ENCODE data around the gene SFT2D2.
"Not testable (repeated sequence)": the region's sequence is repeated elsewhere in the genome, so short reads cannot be mapped to it uniquely, and the experiment has no call there.

The SFT2D2 gene

DNA sequence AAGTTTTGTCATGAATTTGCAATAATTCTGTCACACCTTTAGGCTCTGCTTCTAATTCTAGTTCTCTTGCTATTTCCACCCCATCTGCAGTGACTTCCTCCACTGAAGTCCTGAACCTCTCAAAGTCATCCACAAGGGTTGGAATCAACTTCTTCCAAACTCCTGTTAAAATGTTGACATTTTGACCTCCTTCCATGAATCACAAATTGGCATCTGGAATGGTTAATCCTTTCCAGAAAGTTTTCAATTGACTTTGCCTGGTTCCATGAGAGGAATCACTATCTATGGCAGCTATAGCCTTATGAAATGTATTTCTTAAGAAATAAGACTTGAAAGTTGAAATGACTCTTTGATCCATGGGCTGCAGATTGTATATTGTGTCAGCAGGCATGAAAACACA, 19.7 kb upstream of the SFT2D2 start:
- H3K4me1 ChIP-seq (ENCODE audit: control insufficient read depth in 2 of 2, insufficient read depth in 1 of 2, low read depth in 1 of 2, low read length in 2 of 2) = no peaks in the 10 kb centered on the region
- H4K91ac ChIP-seq (ENCODE audit: low read depth, low read length, poor library complexity) = no peak overlapping the region
- H2AK5ac ChIP-seq (ENCODE audit: low read depth, low read length) = no peak overlapping the region
- H2BK15ac ChIP-seq (ENCODE audit: low read length) = no peak overlapping the region
- H2AFZ ChIP-seq (ENCODE audit: low read length) = no peak overlapping the region
- no peak overlapping the region for H4K8ac ChIP-seq (ENCODE audit: low read depth, low read length)
- DNase-seq (ENCODE audit: low spot score) = no peak
- H3K4ac ChIP-seq (ENCODE audit: low read length) = no peak overlapping the region
- no peaks in the 10 kb centered on the region for H3K79me1 ChIP-seq (ENCODE audit: low read depth, low read length)
- H3K27ac ChIP-seq (replicated peaks; ENCODE audit: low read length) = no peak overlapping the region
- no peak overlapping the region for H3K23ac ChIP-seq (ENCODE audit: low read depth, low read length, poor library complexity)
- no peak overlapping the region for H3K4me2 ChIP-seq (ENCODE audit: insufficient read depth, low read length, poor library complexity, severe bottlenecking)
- peaks cover 2 to 7% of the 10 kb centered on the region in 2 donors for H3K9me3 ChIP-seq (replicated peaks in 1 of 2; ENCODE audit: control insufficient read depth in 2 of 2, insufficient read depth in 1 of 2, low read depth in 1 of 2, low read length in 2 of 2)
- no peak overlapping the region for H3K9ac ChIP-seq (ENCODE audit: low read depth, low read length, poor library complexity)
- H3K14ac ChIP-seq (ENCODE audit: low read length) = no peak overlapping the region
- H3K18ac ChIP-seq (ENCODE audit: low read length) = no peak overlapping the region
- no peak overlapping the region for H2BK5ac ChIP-seq (ENCODE audit: low read length)
- H2BK12ac ChIP-seq (ENCODE audit: low read length) = no peak overlapping the region
- H3K27me3 ChIP-seq (ENCODE audit: control insufficient read depth in 3 of 3, insufficient read depth in 3 of 3, low read depth in 1 of 3, low read length in 3 of 3) = no peaks in the 10 kb centered on the region
- peaks cover 0 to 15% of the 10 kb centered on the region in 2 donors for H3K36me3 ChIP-seq (replicated peaks in 1 of 2; ENCODE audit: control insufficient read depth in 2 of 2, insufficient read depth in 2 of 2, low read length in 2 of 2)
- H2BK120ac ChIP-seq (ENCODE audit: low read depth, low read length) = no peak overlapping the region
- H3K4me3 ChIP-seq (ENCODE audit: low read length in 2 of 2) = no peak overlapping the region

DNA sequence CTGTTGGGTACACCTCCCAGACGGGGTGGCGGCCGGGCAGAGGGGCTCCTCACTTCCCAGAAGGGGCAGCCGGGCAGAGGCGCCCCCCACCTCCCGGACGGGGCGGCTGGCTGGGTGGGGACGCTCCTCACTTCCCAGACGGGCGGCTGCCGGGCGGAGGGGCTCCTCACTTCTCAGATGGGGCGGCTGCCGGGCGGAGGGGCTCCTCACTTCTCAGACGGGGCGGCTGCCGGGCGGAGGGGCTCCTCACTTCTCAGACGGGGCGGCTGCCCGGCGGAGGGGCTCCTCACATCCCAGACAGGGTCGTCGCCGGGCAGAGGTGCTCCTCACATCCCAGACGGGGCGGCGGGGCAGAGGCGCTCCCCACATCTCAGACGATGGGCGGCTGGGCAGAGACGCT, 18.1 kb upstream of the SFT2D2 start:
- no CpG with 5 or more reads among the region's 34 CpGs for WGBS, 2 donors (ENCODE audit: extremely low coverage in 2 of 2, insufficient read length in 2 of 2, insufficient replicate concordance in 1 of 2)
- H3K4me2 ChIP-seq (ENCODE audit: insufficient read depth, low read length, poor library complexity, severe bottlenecking); H2BK12ac ChIP-seq (ENCODE audit: low read length); H2AK5ac ChIP-seq (ENCODE audit: low read depth, low read length); H2BK15ac ChIP-seq (ENCODE audit: low read length); H3K18ac ChIP-seq (ENCODE audit: low read length); H3K27ac ChIP-seq (replicated peaks; ENCODE audit: low read length); H3K27me3 ChIP-seq (ENCODE audit: control insufficient read depth in 3 of 3, insufficient read depth in 3 of 3, low read depth in 1 of 3, low read length in 3 of 3); H2AFZ ChIP-seq (ENCODE audit: low read length); DNase-seq (ENCODE audit: low spot score); H3K4ac ChIP-seq (ENCODE audit: low read length); H4K8ac ChIP-seq (ENCODE audit: low read depth, low read length); H3K79me1 ChIP-seq (ENCODE audit: low read depth, low read length); H3K4me1 ChIP-seq (ENCODE audit: control insufficient read depth in 2 of 2, insufficient read depth in 1 of 2, low read depth in 1 of 2, low read length in 2 of 2); H4K91ac ChIP-seq (ENCODE audit: low read depth, low read length, poor library complexity); H3K23ac ChIP-seq (ENCODE audit: low read depth, low read length, poor library complexity); H3K36me3 ChIP-seq (replicated peaks in 1 of 2; ENCODE audit: control insufficient read depth in 2 of 2, insufficient read depth in 2 of 2, low read length in 2 of 2); H3K4me3 ChIP-seq (ENCODE audit: low read length in 2 of 2); H2BK5ac ChIP-seq (ENCODE audit: low read length); H3K9me3 ChIP-seq (replicated peaks in 1 of 2; ENCODE audit: control insufficient read depth in 2 of 2, insufficient read depth in 1 of 2, low read depth in 1 of 2, low read length in 2 of 2); H3K14ac ChIP-seq (ENCODE audit: low read length); H2BK120ac ChIP-seq (ENCODE audit: low read depth, low read length); H3K9ac ChIP-seq (ENCODE audit: low read depth, low read length, poor library complexity): not testable (repeated sequence)

GRCh38 chr1:168210312-168210711, 15.5 kb upstream of the SFT2D2 start:
- H2BK12ac ChIP-seq (ENCODE audit: low read length) = no peak overlapping the region
- no peak for DNase-seq (ENCODE audit: low spot score)
- no peak overlapping the region for H2BK5ac ChIP-seq (ENCODE audit: low read length)
- H3K9ac ChIP-seq (ENCODE audit: low read depth, low read length, poor library complexity) = no peak overlapping the region
- H3K14ac ChIP-seq (ENCODE audit: low read length) = no peak overlapping the region
- H3K23ac ChIP-seq (ENCODE audit: low read depth, low read length, poor library complexity) = no peak overlapping the region
- no peak overlapping the region for H3K18ac ChIP-seq (ENCODE audit: low read length)
- no peak overlapping the region for H2BK120ac ChIP-seq (ENCODE audit: low read depth, low read length)
- H3K27ac ChIP-seq (replicated peaks; ENCODE audit: low read length) = no peak overlapping the region
- H4K8ac ChIP-seq (ENCODE audit: low read depth, low read length) = no peak overlapping the region
- no peak overlapping the region for H2AK5ac ChIP-seq (ENCODE audit: low read depth, low read length)
- no peak overlapping the region for H3K4ac ChIP-seq (ENCODE audit: low read length)
- H3K9me3 ChIP-seq (replicated peaks in 1 of 2; ENCODE audit: control insufficient read depth in 2 of 2, insufficient read depth in 1 of 2, low read depth in 1 of 2, low read length in 2 of 2) = peaks cover 4 to 7% of the 10 kb centered on the region in 2 donors
- no peaks in the 10 kb centered on the region for H3K4me1 ChIP-seq (ENCODE audit: control insufficient read depth in 2 of 2, insufficient read depth in 1 of 2, low read depth in 1 of 2, low read length in 2 of 2)
- no peak overlapping the region for H3K4me2 ChIP-seq (ENCODE audit: insufficient read depth, low read length, poor library complexity, severe bottlenecking)
- H2AFZ ChIP-seq (ENCODE audit: low read length) = no peak overlapping the region
- no peak overlapping the region for H4K91ac ChIP-seq (ENCODE audit: low read depth, low read length, poor library complexity)
- H2BK15ac ChIP-seq (ENCODE audit: low read length) = no peak overlapping the region
- H3K36me3 ChIP-seq (replicated peaks in 1 of 2; ENCODE audit: control insufficient read depth in 2 of 2, insufficient read depth in 2 of 2, low read length in 2 of 2) = no peaks in the 10 kb centered on the region
- no peaks in the 10 kb centered on the region for H3K79me1 ChIP-seq (ENCODE audit: low read depth, low read length)
- WGBS, 2 donors (ENCODE audit: extremely low coverage in 2 of 2, insufficient read length in 2 of 2, insufficient replicate concordance in 1 of 2) = no CpG with 5 or more reads among the region's 3 CpGs
- H3K4me3 ChIP-seq (ENCODE audit: low read length in 2 of 2) = no peak overlapping the region
- H3K27me3 ChIP-seq (ENCODE audit: control insufficient read depth in 3 of 3, insufficient read depth in 3 of 3, low read depth in 1 of 3, low read length in 3 of 3) = no peaks in the 10 kb centered on the region

- Histone ChIP-seq H3K36me3 (replicated peaks in 1 of 2; ENCODE audit: control insufficient read depth in 2 of 2, insufficient read depth in 2 of 2, low read length in 2 of 2) (no peaks in the 10 kb centered on the region), H2BK5ac (ENCODE audit: low read length) (no peak overlapping the region), H3K27me3 (ENCODE audit: control insufficient read depth in 3 of 3, insufficient read depth in 3 of 3, low read depth in 1 of 3, low read length in 3 of 3) (no peaks in the 10 kb centered on the region), H3K9me3 (replicated peaks in 1 of 2; ENCODE audit: control insufficient read depth in 2 of 2, insufficient read depth in 1 of 2, low read depth in 1 of 2, low read length in 2 of 2) (peaks cover 0 to 4% of the 10 kb centered on the region in 2 donors), H3K4me1 (ENCODE audit: control insufficient read depth in 2 of 2, insufficient read depth in 1 of 2, low read depth in 1 of 2, low read length in 2 of 2) (no peaks in the 10 kb centered on the region), H2AK5ac (ENCODE audit: low read depth, low read length) (no peak overlapping the region), H3K27ac (replicated peaks; ENCODE audit: low read length) (no peak overlapping the region), H2BK120ac (ENCODE audit: low read depth, low read length) (no peak overlapping the region), H4K8ac (ENCODE audit: low read depth, low read length) (no peak overlapping the region), H3K23ac (ENCODE audit: low read depth, low read length, poor library complexity) (no peak overlapping the region), H2BK15ac (ENCODE audit: low read length) (no peak overlapping the region), H3K4me2 (ENCODE audit: insufficient read depth, low read length, poor library complexity, severe bottlenecking) (no peak overlapping the region), H3K18ac (ENCODE audit: low read length) (no peak overlapping the region), H3K79me1 (ENCODE audit: low read depth, low read length) (no peaks in the 10 kb centered on the region), H4K91ac (ENCODE audit: low read depth, low read length, poor library complexity) (no peak overlapping the region), H3K4ac (ENCODE audit: low read length) (no peak overlapping the region), H2AFZ (ENCODE audit: low read length) (no peak overlapping the region), H3K9ac (ENCODE audit: low read depth, low read length, poor library complexity) (no peak overlapping the region), H3K4me3 (ENCODE audit: low read length in 2 of 2) (no peak overlapping the region), H2BK12ac (ENCODE audit: low read length) (no peak overlapping the region), H3K14ac (ENCODE audit: low read length) (no peak overlapping the region)
- no peak for DNase-seq (ENCODE audit: low spot score)
- no CpG with 5 or more reads among the region's 2 CpGs for WGBS, 2 donors (ENCODE audit: extremely low coverage in 2 of 2, insufficient read length in 2 of 2, insufficient replicate concordance in 1 of 2)
These were observed 12.5 kb upstream of the SFT2D2 start for GRCh38 chr1:168213349-168213748.
